GM12878 (cell line): ENCODE data around the gene MFAP2.

ENCODE experiments used
- ATF3 ChIP-seq: IDR thresholded peaks from 2 replicates; pipeline ENCODE4 v1.6.1; 2011; ENCODE audit warnings: low read depth, mild to moderate bottlenecking, low read length, moderate library complexity, borderline replicate concordance; ENCODE audit errors: extremely low read depth
- MTA3 ChIP-seq: IDR thresholded peaks from 2 replicates; pipeline ENCODE4 v1.6.1; 2012; ENCODE audit warnings: low read length, inconsistent platforms, borderline replicate concordance
- MYC ChIP-seq: IDR thresholded peaks from 2 replicates; pipeline ENCODE4 v1.6.1; 2011; ENCODE audit warnings: mild to moderate bottlenecking, low read length, moderate library complexity, inconsistent platforms; ENCODE audit not compliant: insufficient read depth, insufficient replicate concordance, insufficient read length, severe bottlenecking
- NFYB ChIP-seq: IDR thresholded peaks from 2 replicates; pipeline ENCODE4 v1.6.1; 2011; ENCODE audit warnings: low read depth, mild to moderate bottlenecking, low read length, improper control_type of control experiment, moderate library complexity; ENCODE audit not compliant: insufficient read depth
- POLR2AphosphoS5 ChIP-seq: IDR thresholded peaks from 2 replicates; pipeline ENCODE4 v1.6.1; 2011; ENCODE audit warnings: mild to moderate bottlenecking, low read length, inconsistent platforms
- RFX5 ChIP-seq: IDR thresholded peaks from 2 replicates; pipeline ENCODE4 v1.6.1; 2011; ENCODE audit warnings: low read depth, low read length, improper control_type of control experiment
- SIN3A ChIP-seq: IDR thresholded peaks from 2 replicates; pipeline ENCODE4 v1.6.1; 2012; ENCODE audit warnings: low read depth, low read length, improper control_type of control experiment
- TCF3 ChIP-seq: IDR thresholded peaks from 2 replicates; pipeline ENCODE4 v1.6.1; 2012; ENCODE audit warnings: low read depth, mild to moderate bottlenecking, low read length, borderline replicate concordance; ENCODE audit not compliant: insufficient read depth
- USF1 ChIP-seq: IDR thresholded peaks from 2 replicates; pipeline ENCODE4 v1.6.1; 2011; ENCODE audit warnings: borderline replicate concordance, low read depth, mild to moderate bottlenecking, moderate library complexity, mixed read lengths, low read length; ENCODE audit not compliant: insufficient read depth; ENCODE audit errors: extremely low read length
- TF ChIP-seq, protein P1 (sequence below): IDR thresholded peaks from 2 replicates; pipeline ENCODE4 v1.6.1; 2011; ENCODE audit warnings: low read depth, low read length, improper control_type of control experiment, borderline replicate concordance
- TF ChIP-seq, protein P2 (sequence below), 3 experiments: IDR thresholded peaks in 2 of 3; conservative IDR thresholded peaks in 1 of 3; 2 replicates each; pipeline ENCODE4 v1.5.1; 2011; ENCODE audit warnings: low read depth in 3 of 3, low read length in 3 of 3, mild to moderate bottlenecking in 3 of 3, control low read depth in 2 of 3, moderate library complexity in 2 of 3, inconsistent platforms in 1 of 3, mixed read lengths in 1 of 3; ENCODE audit not compliant: control insufficient read depth in 2 of 3, insufficient read depth in 1 of 3; ENCODE audit errors: extremely low read depth in 1 of 3
- TF ChIP-seq, protein P3 (sequence below): IDR thresholded peaks from 2 replicates; pipeline ENCODE4 v1.6.1; 2012; ENCODE audit warnings: low read length, inconsistent platforms

DNA sequence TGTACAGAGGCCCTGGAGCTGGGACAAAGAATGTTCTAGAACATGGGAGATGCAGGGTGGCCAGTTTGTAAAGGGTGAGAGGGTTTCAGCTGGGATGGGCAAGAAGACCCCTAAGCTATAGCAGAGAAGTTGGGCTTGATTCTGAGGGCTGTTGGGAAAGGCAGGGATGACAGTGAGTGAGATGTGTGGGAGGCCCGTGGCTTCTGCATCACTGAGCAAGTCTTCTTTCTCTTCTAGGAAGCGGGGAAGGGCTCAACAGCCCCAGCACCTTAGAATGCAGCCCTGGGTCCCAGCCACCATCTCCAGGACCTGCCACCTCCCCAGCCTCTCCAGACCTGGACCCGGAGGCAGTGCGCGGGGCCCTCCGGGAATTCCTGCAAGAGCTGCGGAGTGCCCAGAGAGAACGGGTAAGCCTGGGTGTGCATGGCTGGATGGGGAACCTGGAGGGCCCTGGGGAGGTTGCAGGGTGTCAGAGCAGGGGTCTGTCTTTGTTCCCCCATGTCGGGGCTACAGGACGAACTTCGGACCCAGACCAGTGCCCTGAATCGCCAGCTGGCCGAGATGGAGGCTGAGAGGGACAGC, 14.8 kb downstream of the MFAP2 start:
- no peak for TF ChIP-seq ATF3
- no peak for TF ChIP-seq MYC
- TF ChIP-seq, protein P1, sequence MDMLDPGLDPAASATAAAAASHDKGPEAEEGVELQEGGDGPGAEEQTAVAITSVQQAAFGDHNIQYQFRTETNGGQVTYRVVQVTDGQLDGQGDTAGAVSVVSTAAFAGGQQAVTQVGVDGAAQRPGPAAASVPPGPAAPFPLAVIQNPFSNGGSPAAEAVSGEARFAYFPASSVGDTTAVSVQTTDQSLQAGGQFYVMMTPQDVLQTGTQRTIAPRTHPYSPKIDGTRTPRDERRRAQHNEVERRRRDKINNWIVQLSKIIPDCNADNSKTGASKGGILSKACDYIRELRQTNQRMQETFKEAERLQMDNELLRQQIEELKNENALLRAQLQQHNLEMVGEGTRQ = no peak
- TF ChIP-seq NFYB = no peak
- no peak for TF ChIP-seq SIN3A
- TF ChIP-seq, protein P2, sequence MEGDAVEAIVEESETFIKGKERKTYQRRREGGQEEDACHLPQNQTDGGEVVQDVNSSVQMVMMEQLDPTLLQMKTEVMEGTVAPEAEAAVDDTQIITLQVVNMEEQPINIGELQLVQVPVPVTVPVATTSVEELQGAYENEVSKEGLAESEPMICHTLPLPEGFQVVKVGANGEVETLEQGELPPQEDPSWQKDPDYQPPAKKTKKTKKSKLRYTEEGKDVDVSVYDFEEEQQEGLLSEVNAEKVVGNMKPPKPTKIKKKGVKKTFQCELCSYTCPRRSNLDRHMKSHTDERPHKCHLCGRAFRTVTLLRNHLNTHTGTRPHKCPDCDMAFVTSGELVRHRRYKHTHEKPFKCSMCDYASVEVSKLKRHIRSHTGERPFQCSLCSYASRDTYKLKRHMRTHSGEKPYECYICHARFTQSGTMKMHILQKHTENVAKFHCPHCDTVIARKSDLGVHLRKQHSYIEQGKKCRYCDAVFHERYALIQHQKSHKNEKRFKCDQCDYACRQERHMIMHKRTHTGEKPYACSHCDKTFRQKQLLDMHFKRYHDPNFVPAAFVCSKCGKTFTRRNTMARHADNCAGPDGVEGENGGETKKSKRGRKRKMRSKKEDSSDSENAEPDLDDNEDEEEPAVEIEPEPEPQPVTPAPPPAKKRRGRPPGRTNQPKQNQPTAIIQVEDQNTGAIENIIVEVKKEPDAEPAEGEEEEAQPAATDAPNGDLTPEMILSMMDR (IDR thresholded peaks at IDR 0.05 in 2 of 3, conservative IDR thresholded peaks at IDR 0.05 in 1 of 3; ENCODE audit: control insufficient read depth in 2 of 3, extremely low read depth in 1 of 3, insufficient read depth in 1 of 3, low read depth in 3 of 3, low read length in 3 of 3) = no peak
- no peak for TF ChIP-seq MTA3
- no peak for TF ChIP-seq POLR2AphosphoS5
- no peak for TF ChIP-seq TCF3
- no peak for TF ChIP-seq RFX5
- TF ChIP-seq, protein P3, sequence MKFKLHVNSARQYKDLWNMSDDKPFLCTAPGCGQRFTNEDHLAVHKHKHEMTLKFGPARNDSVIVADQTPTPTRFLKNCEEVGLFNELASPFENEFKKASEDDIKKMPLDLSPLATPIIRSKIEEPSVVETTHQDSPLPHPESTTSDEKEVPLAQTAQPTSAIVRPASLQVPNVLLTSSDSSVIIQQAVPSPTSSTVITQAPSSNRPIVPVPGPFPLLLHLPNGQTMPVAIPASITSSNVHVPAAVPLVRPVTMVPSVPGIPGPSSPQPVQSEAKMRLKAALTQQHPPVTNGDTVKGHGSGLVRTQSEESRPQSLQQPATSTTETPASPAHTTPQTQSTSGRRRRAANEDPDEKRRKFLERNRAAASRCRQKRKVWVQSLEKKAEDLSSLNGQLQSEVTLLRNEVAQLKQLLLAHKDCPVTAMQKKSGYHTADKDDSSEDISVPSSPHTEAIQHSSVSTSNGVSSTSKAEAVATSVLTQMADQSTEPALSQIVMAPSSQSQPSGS = no peak
- no peak for TF ChIP-seq USF1
